LNCAP (cell line): ENCODE measurements around the gene XPO6.

Experiments
- TF ChIP-seq, protein P1 (sequence below): fragments of 450-650 bp; IDR thresholded peaks from 2 replicates; pipeline ENCODE4 v1.5.1; 2017; ENCODE audit warnings: mild to moderate bottlenecking

Gene XPO6

GRCh38 chr16:28140788-28141618, 70.8 kb downstream of the XPO6 start:
- TF ChIP-seq, protein P1, sequence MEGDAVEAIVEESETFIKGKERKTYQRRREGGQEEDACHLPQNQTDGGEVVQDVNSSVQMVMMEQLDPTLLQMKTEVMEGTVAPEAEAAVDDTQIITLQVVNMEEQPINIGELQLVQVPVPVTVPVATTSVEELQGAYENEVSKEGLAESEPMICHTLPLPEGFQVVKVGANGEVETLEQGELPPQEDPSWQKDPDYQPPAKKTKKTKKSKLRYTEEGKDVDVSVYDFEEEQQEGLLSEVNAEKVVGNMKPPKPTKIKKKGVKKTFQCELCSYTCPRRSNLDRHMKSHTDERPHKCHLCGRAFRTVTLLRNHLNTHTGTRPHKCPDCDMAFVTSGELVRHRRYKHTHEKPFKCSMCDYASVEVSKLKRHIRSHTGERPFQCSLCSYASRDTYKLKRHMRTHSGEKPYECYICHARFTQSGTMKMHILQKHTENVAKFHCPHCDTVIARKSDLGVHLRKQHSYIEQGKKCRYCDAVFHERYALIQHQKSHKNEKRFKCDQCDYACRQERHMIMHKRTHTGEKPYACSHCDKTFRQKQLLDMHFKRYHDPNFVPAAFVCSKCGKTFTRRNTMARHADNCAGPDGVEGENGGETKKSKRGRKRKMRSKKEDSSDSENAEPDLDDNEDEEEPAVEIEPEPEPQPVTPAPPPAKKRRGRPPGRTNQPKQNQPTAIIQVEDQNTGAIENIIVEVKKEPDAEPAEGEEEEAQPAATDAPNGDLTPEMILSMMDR: no peak

DNA sequence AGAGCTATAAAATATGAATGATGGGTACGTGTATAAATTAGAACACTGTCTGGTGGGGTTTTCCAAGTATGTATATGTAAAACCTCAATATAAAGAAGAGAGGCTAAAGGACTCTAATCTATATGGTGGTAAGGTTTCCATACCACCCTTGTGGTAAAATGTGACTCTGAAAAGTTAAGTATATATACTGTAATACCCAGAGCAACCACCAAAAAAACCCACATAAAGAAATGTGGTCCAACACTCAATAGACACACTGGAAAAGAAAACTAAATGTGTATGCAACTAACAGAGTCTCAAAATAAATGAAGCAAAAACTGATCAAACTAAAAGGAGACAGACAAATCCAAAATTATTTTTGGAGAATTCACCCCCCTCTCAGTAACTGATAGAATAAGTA, 72.2 kb downstream of the XPO6 start:
- TF ChIP-seq, protein P1: no peak

DNA sequence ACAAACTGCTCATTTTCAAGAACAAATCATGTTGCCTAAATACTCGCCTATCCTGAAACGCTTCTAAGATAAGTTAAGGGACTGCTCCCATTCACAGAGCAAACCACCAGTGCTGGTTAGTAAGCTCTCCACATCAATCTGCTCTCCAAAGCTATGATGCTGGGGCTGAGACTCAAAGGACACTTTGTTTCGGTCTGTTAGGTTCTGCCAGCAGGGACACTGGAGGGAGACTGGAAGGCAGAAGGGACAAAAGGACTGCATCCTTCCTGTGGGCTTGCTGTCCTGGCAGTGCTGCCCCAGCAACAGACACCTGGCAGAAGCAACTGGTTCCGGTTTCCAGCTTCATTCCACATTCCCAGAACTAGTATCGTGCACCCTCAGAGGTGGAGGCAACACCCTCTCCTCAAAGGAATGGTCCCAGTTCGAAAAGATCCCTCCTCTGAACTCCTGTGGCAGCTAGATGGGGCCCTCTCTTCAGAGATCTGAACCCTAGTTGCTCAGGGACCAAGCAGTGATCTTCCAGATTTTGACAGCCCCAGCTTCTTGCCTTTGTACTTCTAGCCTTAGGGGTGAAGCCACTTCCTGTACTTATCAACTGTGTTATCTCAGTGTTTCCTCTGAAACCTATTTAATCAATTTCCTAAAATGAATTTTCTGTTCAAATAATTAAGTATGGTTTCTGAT, 74.9 kb downstream of the XPO6 start:
- TF ChIP-seq, protein P1: no peak

- TF ChIP-seq, protein P1: no peak
Observed at GRCh38 chr16:28133666-28134065, 78.1 kb downstream of the XPO6 start.

GRCh38 chr16:28131743-28132393, 79.9 kb downstream of the XPO6 start:
- TF ChIP-seq, protein P1: no peak

- TF ChIP-seq, protein P1: no peak
Observed at GRCh38 chr16:28131181-28131580, 80.6 kb downstream of the XPO6 start.

DNA sequence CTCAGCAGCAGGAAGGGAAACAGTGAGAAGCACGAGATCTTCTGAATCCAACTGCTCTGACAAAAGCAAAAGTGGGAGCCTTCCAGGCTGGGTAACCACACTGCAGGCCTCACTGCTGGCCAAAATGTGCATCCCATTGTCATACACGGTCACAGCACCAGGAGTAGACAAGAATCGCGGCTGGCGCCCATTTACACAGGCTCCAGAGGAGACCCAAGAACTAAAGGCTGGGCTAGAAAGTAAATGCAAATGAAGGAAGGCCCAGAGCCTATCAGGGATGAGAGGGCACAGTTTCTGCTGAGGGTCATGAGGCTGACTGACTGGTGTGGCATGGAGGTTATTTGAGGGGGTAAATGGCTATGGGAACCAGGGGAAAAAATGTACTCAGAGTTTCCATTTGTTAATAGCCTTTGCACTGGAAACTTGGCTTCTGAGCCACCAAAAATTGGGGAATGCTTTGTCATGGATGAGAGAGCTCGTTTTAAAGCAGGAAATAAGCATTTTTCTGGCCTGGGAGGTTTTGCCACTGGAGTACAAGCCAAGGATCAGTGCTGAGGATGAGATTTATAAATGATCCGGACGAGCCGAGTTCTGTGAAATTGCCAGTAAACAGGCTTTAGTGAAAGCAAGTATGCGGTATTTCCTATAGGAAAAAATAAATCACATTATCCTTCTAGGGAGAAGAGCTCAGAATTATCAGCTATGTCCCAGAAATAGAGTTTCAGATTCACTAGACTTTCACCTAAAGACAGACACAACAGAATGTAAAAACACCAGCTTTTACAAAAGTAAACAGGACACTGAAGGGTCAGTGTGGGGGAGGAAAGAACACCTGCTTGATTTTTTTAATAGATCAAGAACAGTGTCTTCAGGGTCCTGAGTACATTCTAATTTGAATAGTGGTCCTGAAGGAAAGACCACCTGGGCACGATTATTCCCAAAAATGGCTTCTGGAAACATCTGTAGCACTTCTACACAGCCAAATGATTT, 81.4 kb downstream of the XPO6 start:
- TF ChIP-seq, protein P1: no peak
